Measurements from ENCODE around the gene C1orf232. TPM values are rescaled to one million over a fixed set of nuclear protein-coding genes. Genes with fewer than 3 reads are reported as not detected.

The C1orf232 gene
- total and polyA plus RNA-seq, 9 of the 15 experiments (the other 6 are each of a cell fraction or from before 2014, with no cell fraction given) = not detected

GRCh38 chr1:26164036-26164860, 4.5 kb downstream of the C1orf232 start (continued):
- TF ChIP-seq CREB3L1 (IDR thresholded peaks at IDR 0.05; ENCODE audit: borderline replicate concordance, low read depth) (0 out of 2 replicates have a peak, but pooled peaks have one; percentile 35), CHAMP1 (IDR thresholded peaks at IDR 0.05) (no peak), CTCFL (IDR thresholded peaks at IDR 0.05; ENCODE audit: borderline replicate concordance, insufficient read depth, low read depth, low read length, poor library complexity, severe bottlenecking) (peak; percentile 82), RFX5 (IDR thresholded peaks at IDR 0.05; ENCODE audit: low read depth, low read length) (no peak), CBX1 (IDR thresholded peaks at IDR 0.05; ENCODE audit: low read depth) (0 out of 2 replicates have a peak, but pooled peaks have one; percentile 70), PCBP1 (IDR thresholded peaks at IDR 0.05; ENCODE audit: low read depth, low read length, poor library complexity, severe bottlenecking) (peak; percentile 66), MCM5 (IDR thresholded peaks at IDR 0.05; ENCODE audit: low read depth) (no peak), HMG20A (CRISPR knock-in tag; conservative IDR thresholded peaks at IDR 0.05) (no peak), NONO (IDR thresholded peaks at IDR 0.05; ENCODE audit: low read depth in 2 of 2, low read length in 1 of 2) (peak in 1 of 2 experiments; percentile 92; a peak in 2 of 4 replicates), RAD51 (IDR thresholded peaks at IDR 0.05; ENCODE audit: borderline replicate concordance, low read depth) (peak; percentile 75; the same call in 1 of the 2 replicates), MLX (CRISPR knock-in tag; conservative IDR thresholded peaks at IDR 0.05) (no peak), TFAM (CRISPR knock-in tag; conservative IDR thresholded peaks at IDR 0.05) (no peak), PREB (CRISPR knock-in tag; IDR thresholded peaks at IDR 0.05) (peak; percentile 92; the same call in 1 of the 2 replicates), GATAD2B (IDR thresholded peaks at IDR 0.05; ENCODE audit: borderline replicate concordance) (peak; percentile 93), CAMTA2 (CRISPR knock-in tag; conservative IDR thresholded peaks at IDR 0.05) (0 out of 2 replicates have a peak, but pooled peaks have one; percentile 67), USF2 (CRISPR knock-in tag; IDR thresholded peaks at IDR 0.05) (peak; percentile 79)
